ENCODE results near the gene FAM184A.

DNA sequence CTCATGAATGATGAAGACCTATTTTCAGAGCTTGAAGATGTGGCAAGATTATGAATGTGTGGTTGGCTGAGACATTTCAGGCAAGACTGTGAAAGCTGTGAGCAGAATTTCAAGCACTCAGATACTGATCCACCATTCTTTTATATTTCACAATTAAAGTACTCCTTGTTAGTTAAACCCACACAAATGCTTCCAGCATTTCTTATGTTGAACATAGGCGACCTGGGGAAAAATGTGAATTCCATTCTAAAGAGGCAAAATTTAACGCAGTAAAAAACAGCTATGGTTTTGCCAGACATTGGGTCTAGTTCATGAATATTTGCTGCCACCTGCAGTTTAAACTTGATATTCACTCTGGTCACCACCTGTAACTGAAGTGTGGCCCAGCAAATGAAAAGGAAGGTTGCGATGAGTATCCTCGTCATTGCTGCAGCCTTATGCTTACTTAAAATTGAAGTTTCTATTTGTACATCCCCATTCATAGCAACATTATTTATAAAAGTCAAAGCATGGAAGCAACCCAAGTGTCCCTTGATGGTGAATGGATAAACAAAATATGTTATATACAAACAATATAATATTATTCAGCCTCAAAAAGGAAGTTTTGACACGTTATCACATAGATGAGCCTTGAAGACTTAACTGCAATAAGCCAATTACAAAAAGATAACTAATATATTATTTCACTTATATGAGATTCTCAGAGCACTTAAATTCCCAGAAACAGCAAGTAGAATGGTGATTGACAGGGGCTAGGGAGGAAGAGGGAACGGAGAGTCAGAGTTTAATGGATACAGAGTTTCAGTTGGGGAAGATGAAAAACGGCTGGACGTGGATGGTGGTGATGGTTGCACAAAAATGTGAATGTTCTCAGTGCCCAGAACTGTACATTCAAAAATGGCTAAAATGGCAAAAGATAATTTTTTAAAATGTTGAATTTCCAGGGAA, 32.4 kb upstream of the FAM184A start:
- TF ChIP-seq POLR2A (IDR thresholded peaks at IDR 0.05; ENCODE audit: low read depth, low read length) (no peak), POLR2AphosphoS5 (IDR thresholded peaks at IDR 0.05; ENCODE audit: low read depth, low read length) (no peak)

Data from GM12892 (cell line).